Right atrium auricular region (tissue), 2 donors: ENCODE results near the gene STIM1. TPM values are rescaled to one million over a fixed set of nuclear protein-coding genes. Genes with fewer than 3 reads are reported as not detected.

Experiments
- DNase-seq: peaks from one replicate; pipeline ENCODE4 v3.0.0-alpha.2; 2019; ENCODE audit warnings: low spot score
- H3K27ac ChIP-seq, 2 donors: fragments of 200-600 bp; sonication (generic); 1 replicate in 1 of 2; 2 replicates in 1 of 2; pipeline ENCODE4 v1.5.1; 2016 to 2019
- H3K27me3 ChIP-seq, 2 donors: fragments of 200-600 bp; sonication (generic); one replicate each; pipeline versions ENCODE4 v1.5.1 to v1.6.0; 2017 to 2019
- H3K36me3 ChIP-seq: fragments of 200-600 bp; sonication (generic); one replicate; pipeline ENCODE4 v1.5.1; 2016
- H3K4me1 ChIP-seq, 2 donors: fragments of 200-600 bp; sonication (generic); one replicate each; pipeline versions ENCODE4 v1.5.1 to v1.6.0; 2017 to 2019
- H3K4me3 ChIP-seq, 2 donors: fragments of 200-600 bp; sonication (generic); 1 replicate in 1 of 2; 2 replicates in 1 of 2; pipeline ENCODE4 v1.5.1; 2017 to 2019; ENCODE audit warnings: mild to moderate bottlenecking in 1 of 2, moderate library complexity in 1 of 2
- H3K9me3 ChIP-seq, 2 donors: fragments of 200-600 bp; sonication (generic); one replicate each; pipeline ENCODE4 v1.5.1; 2019
- CTCF ChIP-seq, 2 donors: fragments of 200-600 bp; sonication (generic); IDR thresholded peaks; one replicate each; pipeline ENCODE4 v1.5.1; 2019; ENCODE audit warnings: antibody characterized with exemption in 2 of 2
- total RNA-seq, 2 donors: library from RNA; depleted of rRNA; stranded (reverse); fragments of >200 nt; gene quantifications; one replicate each; pipeline ENCODE4 v1.1.0, GENCODE V29; 2016

The STIM1 gene
- total RNA-seq, 2 donors from 2014 or later, result 15.4 to 16.6 TPM

- H3K9me3 ChIP-seq, result no peaks in the 10 kb centered on the region
- H3K4me1 ChIP-seq, result no peaks in the 10 kb centered on the region
- no peaks in the 10 kb centered on the region for H3K27me3 ChIP-seq
- no peak for TF ChIP-seq CTCF (IDR thresholded peaks at IDR 0.05)
- H3K36me3 ChIP-seq, result peaks cover 33% of the 10 kb centered on the region
- no peak for DNase-seq
- H3K4me3 ChIP-seq, result no peak overlapping the region
- H3K27ac ChIP-seq, result no peak overlapping the region
Observed at GRCh38 chr11:4084406-4085125, 229.1 kb downstream of the STIM1 start.

GRCh38 chr11:4085575-4085974, 230.1 kb downstream of the STIM1 start:
- Histone ChIP-seq H3K4me3 (no peak overlapping the region), H3K27me3 (no peaks in the 10 kb centered on the region), H3K9me3 (no peaks in the 10 kb centered on the region), H3K27ac (no peak overlapping the region), H3K4me1 (no peaks in the 10 kb centered on the region), H3K36me3 (peaks cover 33% of the 10 kb centered on the region)
- no peak for DNase-seq
- TF ChIP-seq CTCF (IDR thresholded peaks at IDR 0.05), result no peak

DNA sequence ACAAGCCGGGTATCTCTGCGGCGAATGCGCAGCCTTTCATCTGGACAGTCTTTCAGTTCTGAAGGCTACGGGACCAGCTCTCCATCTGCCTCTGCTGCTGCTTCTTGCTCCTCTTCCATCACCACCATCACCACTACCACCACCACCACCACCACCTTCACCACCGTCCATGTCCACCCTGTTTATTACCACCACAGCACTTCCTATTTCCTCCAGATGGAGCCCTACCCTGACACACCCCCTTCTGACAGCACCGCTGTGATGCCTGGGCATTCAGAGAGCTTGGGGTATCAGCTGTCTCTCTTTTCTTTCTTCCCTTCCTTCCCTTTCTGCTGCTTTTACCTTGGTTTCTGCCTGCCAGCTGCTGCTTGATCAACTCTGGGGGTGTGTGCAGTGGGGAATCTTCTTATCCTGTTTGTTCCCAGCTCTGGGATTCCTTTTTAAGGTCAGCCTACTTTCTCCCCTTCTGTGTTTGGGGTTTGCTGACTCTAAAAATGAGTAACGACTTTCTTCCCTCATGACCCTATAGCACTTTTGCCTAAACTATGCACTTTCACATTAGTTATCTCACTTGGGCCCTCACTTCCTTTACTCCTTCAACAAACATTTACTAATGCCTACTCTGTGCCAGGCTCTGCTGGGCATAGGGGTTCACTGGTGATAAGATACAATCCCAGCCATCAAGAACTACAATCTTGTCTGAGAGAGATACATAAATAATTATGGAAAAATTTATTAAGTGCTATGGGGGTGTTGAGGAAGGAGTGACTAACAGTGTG, 231.3 kb downstream of the STIM1 start:
- H3K4me3 ChIP-seq, result no peak overlapping the region
- no peak overlapping the region for H3K27ac ChIP-seq
- no peaks in the 10 kb centered on the region for H3K27me3 ChIP-seq
- TF ChIP-seq CTCF (IDR thresholded peaks at IDR 0.05), result no peak
- no peaks in the 10 kb centered on the region for H3K4me1 ChIP-seq
- H3K9me3 ChIP-seq, result no peaks in the 10 kb centered on the region
- peaks cover 33% of the 10 kb centered on the region for H3K36me3 ChIP-seq
- DNase-seq, result no peak

- Histone ChIP-seq H3K36me3 (peaks cover 32% of the 10 kb centered on the region), H3K27ac (no peak overlapping the region), H3K27me3 (no peaks in the 10 kb centered on the region), H3K4me3 (no peak overlapping the region), H3K9me3 (no peaks in the 10 kb centered on the region), H3K4me1 (no peaks in the 10 kb centered on the region)
- no peak for DNase-seq
- no peak for TF ChIP-seq CTCF (IDR thresholded peaks at IDR 0.05)
Observed at GRCh38 chr11:4087551-4087950, 232.1 kb downstream of the STIM1 start.

GRCh38 chr11:4090258-4090657, 234.8 kb downstream of the STIM1 start:
- Histone ChIP-seq H3K36me3 (peaks cover 14% of the 10 kb centered on the region), H3K27ac (no peak overlapping the region)

More at GRCh38 chr11:4090258-4090657, 234.8 kb downstream of the STIM1 start:
- DNase-seq, result no peak
- no peak overlapping the region for H3K4me3 ChIP-seq
- no peaks in the 10 kb centered on the region for H3K27me3 ChIP-seq
- peaks cover 0 to 7% of the 10 kb centered on the region in 2 donors for H3K4me1 ChIP-seq
- TF ChIP-seq CTCF (IDR thresholded peaks at IDR 0.05), result no peak
- H3K9me3 ChIP-seq, result no peaks in the 10 kb centered on the region
